GM21528 (cell line): ENCODE results near the gene COG5.
"Not testable (repeated sequence)": the region's sequence is repeated elsewhere in the genome, so short reads cannot be mapped to it uniquely, and the experiment has no call there.

Experiments used
- ATAC-seq: cut with Tn5 transposase; IDR thresholded peaks from one replicate; pipeline ENCODE4 v1.9.1; 2021; ENCODE audit warnings: mild to moderate bottlenecking, moderate library complexity; ENCODE audit not compliant: unreplicated experiment, low FRiP score

The COG5 gene

GRCh38 chr7:107168233-107169119, 395.2 kb downstream of the COG5 start, which contains the start of gene HBP1:
TSS of gene HBP1 (plus strand) at chr7:107169003. CDS start at chr7:107179894, 10,891 bp downstream.
- peak; percentile 91 for ATAC-seq

GRCh38 chr7:107167483-107168232, 396.1 kb downstream of the COG5 start:
- no peak for ATAC-seq

- no peak for ATAC-seq
These were observed 396.8 kb downstream of the COG5 start for GRCh38 chr7:107166736-107167426.

- no peak for ATAC-seq
These were observed 398.4 kb downstream of the COG5 start for GRCh38 chr7:107165341-107165740.

- ATAC-seq: no peak
These were observed 399.6 kb downstream of the COG5 start for GRCh38 chr7:107164092-107164491.

- no peak for ATAC-seq
These were observed 401.2 kb downstream of the COG5 start for GRCh38 chr7:107162475-107162874.

- no peak for ATAC-seq
These were observed 402.3 kb downstream of the COG5 start for GRCh38 chr7:107161415-107161814.

- no peak for ATAC-seq
These were observed 403.3 kb downstream of the COG5 start for GRCh38 chr7:107160389-107160788.

- ATAC-seq: no peak
These were observed 405.7 kb downstream of the COG5 start for GRCh38 chr7:107158028-107158427.

GRCh38 chr7:107157091-107157490, 406.6 kb downstream of the COG5 start:
- no peak for ATAC-seq

- ATAC-seq: not testable (repeated sequence)
These were observed 408.0 kb downstream of the COG5 start for GRCh38 chr7:107155726-107156125.

GRCh38 chr7:107154826-107155225, 408.9 kb downstream of the COG5 start:
- ATAC-seq: no peak

GRCh38 chr7:107152011-107152410, 411.7 kb downstream of the COG5 start:
- ATAC-seq: no peak
